ENCODE data around the gene ZNF582.
"Not testable (repeated sequence)": the region's sequence is repeated elsewhere in the genome, so short reads cannot be mapped to it uniquely, and the experiment has no call there.

DNA sequence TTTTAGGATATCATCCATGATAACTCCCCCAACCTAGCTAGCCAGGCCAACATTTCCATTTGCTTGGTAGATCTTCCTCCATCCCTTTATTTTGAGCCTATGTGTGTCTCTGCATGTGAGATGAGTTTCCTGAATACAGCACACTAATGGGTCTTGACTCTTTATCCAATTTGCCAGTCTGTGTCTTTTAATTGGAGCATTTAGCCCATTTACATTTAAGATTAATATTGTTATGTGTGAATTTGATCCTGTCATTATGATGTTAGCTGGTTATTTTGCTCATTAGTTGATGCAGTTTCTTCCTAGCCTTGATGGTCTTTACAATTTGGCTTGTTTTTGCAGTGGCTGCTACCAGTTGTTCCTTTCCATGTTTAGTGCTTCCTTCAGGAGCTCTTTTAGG, 58.0 kb downstream of the ZNF582 start:
- not testable (repeated sequence) for TF ChIP-seq CTCF, POLR2A (IDR thresholded peaks at IDR 0.05)
